SK-N-SH treated with all-trans-retinoic acid at 6 μM for 48 hours (cell line): ENCODE results near the gene TAOK1.

ENCODE experiments used
- ATAC-seq: fragments of 200-7000 bp; cut with Tn5 transposase; 3 replicates; pipeline ENCODE4 v1.9.1; 2020; ENCODE audit warnings: mild to moderate bottlenecking, moderate library complexity
- ARNTL ChIP-seq: fragments of 450-650 bp; formaldehyde crosslinking; IDR thresholded peaks from 2 replicates; pipeline ENCODE4 v1.5.0; 2020; ENCODE audit warnings: low read depth, mild to moderate bottlenecking, moderate library complexity, borderline replicate concordance
- BACH2 ChIP-seq: fragments of 250-450 bp; sonication (Bioruptor Pico); IDR thresholded peaks from 2 replicates; pipeline ENCODE4 v1.9.0; 2021; ENCODE audit warnings: mild to moderate bottlenecking, borderline replicate concordance
- CREB5 ChIP-seq: fragments of 250-450 bp; sonication (Bioruptor Pico); IDR thresholded peaks from 2 replicates; pipeline ENCODE4 v1.5.1; 2020; ENCODE audit warnings: low read depth, mild to moderate bottlenecking, moderate library complexity
- CSDC2 ChIP-seq: fragments of 250-450 bp; sonication (Bioruptor Pico); IDR thresholded peaks from 2 replicates; pipeline ENCODE4 v1.5.0; 2020; ENCODE audit warnings: mild to moderate bottlenecking, moderate library complexity
- GLIS3 ChIP-seq: fragments of 250-450 bp; sonication (Bioruptor Pico); IDR thresholded peaks from 2 replicates; pipeline ENCODE4 v1.5.0; 2020; ENCODE audit warnings: mild to moderate bottlenecking, moderate library complexity
- ISL1 ChIP-seq: fragments of 250-450 bp; sonication (Bioruptor Pico); IDR thresholded peaks from 2 replicates; pipeline ENCODE4 v2.1.2; 2022; ENCODE audit warnings: mild to moderate bottlenecking, moderate library complexity
- OSR1 ChIP-seq: fragments of 250-450 bp; sonication (Bioruptor Pico); IDR thresholded peaks from 2 replicates; pipeline ENCODE4 v1.8.0; 2022; ENCODE audit warnings: moderate library complexity, mild to moderate bottlenecking, inconsistent platforms
- PATZ1 ChIP-seq: fragments of 250-450 bp; sonication (Bioruptor Pico); IDR thresholded peaks from 2 replicates; pipeline ENCODE4 v1.8.0; 2020; ENCODE audit warnings: mild to moderate bottlenecking, moderate library complexity, borderline replicate concordance
- POU6F1 ChIP-seq: fragments of 250-450 bp; sonication (Bioruptor Pico); IDR thresholded peaks from 2 replicates; pipeline ENCODE4 v1.8.0; 2021; ENCODE audit warnings: low read depth, mild to moderate bottlenecking, moderate library complexity, borderline replicate concordance
- PPARA ChIP-seq: fragments of 250-450 bp; sonication (Bioruptor Pico); IDR thresholded peaks from 2 replicates; pipeline ENCODE4 v1.5.0; 2020; ENCODE audit warnings: mild to moderate bottlenecking, borderline replicate concordance
- RARB ChIP-seq: fragments of 250-450 bp; sonication (Bioruptor Pico); IDR thresholded peaks from 2 replicates; pipeline ENCODE4 v1.8.0; 2021; ENCODE audit warnings: mild to moderate bottlenecking, moderate library complexity
- SNAI2 ChIP-seq: fragments of 250-450 bp; sonication (Bioruptor Pico); IDR thresholded peaks from 2 replicates; pipeline ENCODE4 v1.5.0; 2020; ENCODE audit warnings: mild to moderate bottlenecking, moderate library complexity
- TCF4 ChIP-seq: fragments of 250-450 bp; sonication (Bioruptor Pico); IDR thresholded peaks from 2 replicates; pipeline ENCODE4 v1.8.0; 2021; ENCODE audit warnings: mild to moderate bottlenecking, moderate library complexity, borderline replicate concordance
- TOX ChIP-seq: fragments of 250-450 bp; sonication (Bioruptor Pico); IDR thresholded peaks from 2 replicates; pipeline ENCODE4 v1.8.0; 2021; ENCODE audit warnings: mild to moderate bottlenecking, moderate library complexity, borderline replicate concordance
- TSHZ2 ChIP-seq: fragments of 250-450 bp; sonication (Bioruptor Pico); IDR thresholded peaks from 2 replicates; pipeline ENCODE4 v1.5.0; 2020; ENCODE audit warnings: mild to moderate bottlenecking, moderate library complexity
- ZC3H10 ChIP-seq: fragments of 250-450 bp; sonication (Bioruptor Pico); IDR thresholded peaks from 2 replicates; pipeline ENCODE4 v1.5.1; 2021; ENCODE audit warnings: mild to moderate bottlenecking, moderate library complexity
- ZFP3 ChIP-seq: fragments of 250-450 bp; sonication (Bioruptor Pico); IDR thresholded peaks from 2 replicates; pipeline ENCODE4 v1.5.0; 2020; ENCODE audit warnings: mild to moderate bottlenecking, moderate library complexity
- ZFP30 ChIP-seq: fragments of 450-650 bp; formaldehyde crosslinking; IDR thresholded peaks from 2 replicates; pipeline ENCODE4 v1.5.0; 2022; ENCODE audit warnings: mild to moderate bottlenecking, moderate library complexity
- ZNF565 ChIP-seq: fragments of 450-650 bp; formaldehyde crosslinking; conservative IDR thresholded peaks from 2 replicates; pipeline ENCODE4 v1.5.0; 2020; ENCODE audit warnings: low read depth, mild to moderate bottlenecking, moderate library complexity
- ZNF70 ChIP-seq: fragments of 450-650 bp; formaldehyde crosslinking; IDR thresholded peaks from 2 replicates; pipeline ENCODE4 v1.5.0; 2020; ENCODE audit warnings: mild to moderate bottlenecking, moderate library complexity
- ZNF8 ChIP-seq: fragments of 450-650 bp; formaldehyde crosslinking; IDR thresholded peaks from 2 replicates; pipeline ENCODE4 v1.5.0; 2020; ENCODE audit warnings: mild to moderate bottlenecking, moderate library complexity

Gene TAOK1

GRCh38 chr17:29346462-29346861, 43.7 kb upstream of the TAOK1 start:
- TF ChIP-seq CSDC2 (CRISPR knock-in tag) (no peak), TCF4 (CRISPR knock-in tag) (no peak), GLIS3 (CRISPR knock-in tag) (no peak), ZNF8 (CRISPR knock-in tag) (no peak), OSR1 (CRISPR knock-in tag) (no peak), ZNF70 (CRISPR knock-in tag) (no peak)
- no peak for ATAC-seq

GRCh38 chr17:29347831-29348629, 42.1 kb upstream of the TAOK1 start:
- no peak for TF ChIP-seq CREB5 (CRISPR knock-in tag)
- TF ChIP-seq GLIS3 (CRISPR knock-in tag) = no peak
- TF ChIP-seq ISL1 = no peak
- TF ChIP-seq TSHZ2 (CRISPR knock-in tag) = no peak
- no peak for TF ChIP-seq BACH2 (CRISPR knock-in tag)
- no peak for TF ChIP-seq ZNF8 (CRISPR knock-in tag)
- no peak for TF ChIP-seq PPARA (CRISPR knock-in tag)
- no peak for TF ChIP-seq TOX
- TF ChIP-seq ARNTL (CRISPR knock-in tag) = no peak
- no peak for TF ChIP-seq ZNF565 (CRISPR knock-in tag)
- no peak for TF ChIP-seq POU6F1
- TF ChIP-seq ZFP3 = no peak
- no peak for TF ChIP-seq ZC3H10
- no peak for TF ChIP-seq OSR1 (CRISPR knock-in tag)
- TF ChIP-seq ZNF70 (CRISPR knock-in tag) = no peak
- TF ChIP-seq TCF4 (CRISPR knock-in tag) = no peak
- no peak for TF ChIP-seq CSDC2 (CRISPR knock-in tag)
- TF ChIP-seq PATZ1 = no peak
- TF ChIP-seq ZFP30 = no peak
- no peak for TF ChIP-seq SNAI2 (CRISPR knock-in tag)
- no peak for ATAC-seq

- peak; percentile 56; the same call in 1 of the 3 replicates for ATAC-seq
Measured at GRCh38 chr17:29349409-29349808, 40.8 kb upstream of the TAOK1 start.

More at GRCh38 chr17:29349409-29349808, 40.8 kb upstream of the TAOK1 start:
- no peak for TF ChIP-seq GLIS3 (CRISPR knock-in tag)
- no peak for TF ChIP-seq ZNF70 (CRISPR knock-in tag)
- TF ChIP-seq TCF4 (CRISPR knock-in tag) = no peak
- TF ChIP-seq BACH2 (CRISPR knock-in tag) = no peak
- TF ChIP-seq RARB (CRISPR knock-in tag) = no peak
- TF ChIP-seq CREB5 (CRISPR knock-in tag) = no peak
- TF ChIP-seq TSHZ2 (CRISPR knock-in tag) = no peak
